OCI-LY7 (cell line): ENCODE data around the gene TMEM119.

Experiments
- CTCF ChIP-seq: fragments of 200-600 bp; sonication (generic); conservative IDR thresholded peaks from 2 replicates; pipeline ENCODE4 v1.5.1; 2014; ENCODE audit warnings: mild to moderate bottlenecking, antibody characterized with exemption, low read length, moderate library complexity, mixed read lengths
- EZH2phosphoT487 ChIP-seq: fragments of 200-600 bp; sonication (generic); IDR thresholded peaks from 2 replicates; pipeline ENCODE4 v1.6.1; 2018; ENCODE audit warnings: low read depth, borderline replicate concordance, mild to moderate bottlenecking, mixed run types, antibody characterized with exemption, low read length, moderate library complexity, mixed read lengths

- TF ChIP-seq CTCF (no peak), EZH2phosphoT487 (no peak)
Observed at GRCh38 chr12:108629151-108629550, 31.3 kb upstream of the TMEM119 start.
